GM12874 (cell line): Measurements from ENCODE around the gene PAIP1.

Source experiments
- CTCF ChIP-seq: IDR thresholded peaks from 2 replicates; pipeline ENCODE4 v1.5.1; 2011; ENCODE audit warnings: low read depth, mild to moderate bottlenecking, control low read depth, low read length, moderate library complexity; ENCODE audit not compliant: insufficient read depth

Gene PAIP1

GRCh38 chr5:43592363-43592762, 35.5 kb upstream of the PAIP1 start:
- no peak for TF ChIP-seq CTCF

- no peak for TF ChIP-seq CTCF
Measured at GRCh38 chr5:43590700-43591099, 33.8 kb upstream of the PAIP1 start.

- TF ChIP-seq CTCF: no peak
Measured at GRCh38 chr5:43589310-43589709, 32.4 kb upstream of the PAIP1 start.

- TF ChIP-seq CTCF: no peak
Measured at GRCh38 chr5:43588842-43589241, 32.0 kb upstream of the PAIP1 start.

GRCh38 chr5:43584166-43584699, 27.4 kb upstream of the PAIP1 start:
- no peak for TF ChIP-seq CTCF

GRCh38 chr5:43583724-43584123, 26.8 kb upstream of the PAIP1 start:
- TF ChIP-seq CTCF: no peak

GRCh38 chr5:43582082-43583005, 25.5 kb upstream of the PAIP1 start:
- no peak for TF ChIP-seq CTCF
